Omental fat pad (tissue), 4 donors: ENCODE data around the gene PKD2L1. TPM values are rescaled to one million over a fixed set of nuclear protein-coding genes. Genes with fewer than 3 reads are reported as not detected.

Experiments
- ATAC-seq: fragments of 150-250 bp; one replicate; pipeline ENCODE4 v1.9.1; 2016; ENCODE audit warnings: mild to moderate bottlenecking, moderate library complexity; ENCODE audit not compliant: low FRiP score
- DNase-seq: peaks from one replicate; pipeline ENCODE4 v3.0.0-alpha.2; 2019; ENCODE audit warnings: low spot score
- small RNA-seq: library from RNA; depleted of rRNA; stranded (forward); fragments of <200 nt; gene quantifications from one replicate; pipeline ENCODE3, GENCODE V24; 2016
- total RNA-seq, 4 donors: library from RNA; depleted of rRNA; stranded (reverse); fragments of >200 nt; gene quantifications; one replicate each; pipeline ENCODE4 v1.1.0, GENCODE V29; 2016
- TF ChIP-seq, protein P1 (sequence below), 3 donors: fragments of 450-650 bp; IDR thresholded peaks; one replicate each; pipeline ENCODE4 v1.5.1; 2016 to 2017; ENCODE audit warnings: antibody characterized with exemption in 3 of 3, mild to moderate bottlenecking in 3 of 3, moderate library complexity in 2 of 3

The PKD2L1 gene
- total RNA-seq, 4 donors from 2014 or later, result 0.24 to 0.37 TPM; not detected in 2

DNA sequence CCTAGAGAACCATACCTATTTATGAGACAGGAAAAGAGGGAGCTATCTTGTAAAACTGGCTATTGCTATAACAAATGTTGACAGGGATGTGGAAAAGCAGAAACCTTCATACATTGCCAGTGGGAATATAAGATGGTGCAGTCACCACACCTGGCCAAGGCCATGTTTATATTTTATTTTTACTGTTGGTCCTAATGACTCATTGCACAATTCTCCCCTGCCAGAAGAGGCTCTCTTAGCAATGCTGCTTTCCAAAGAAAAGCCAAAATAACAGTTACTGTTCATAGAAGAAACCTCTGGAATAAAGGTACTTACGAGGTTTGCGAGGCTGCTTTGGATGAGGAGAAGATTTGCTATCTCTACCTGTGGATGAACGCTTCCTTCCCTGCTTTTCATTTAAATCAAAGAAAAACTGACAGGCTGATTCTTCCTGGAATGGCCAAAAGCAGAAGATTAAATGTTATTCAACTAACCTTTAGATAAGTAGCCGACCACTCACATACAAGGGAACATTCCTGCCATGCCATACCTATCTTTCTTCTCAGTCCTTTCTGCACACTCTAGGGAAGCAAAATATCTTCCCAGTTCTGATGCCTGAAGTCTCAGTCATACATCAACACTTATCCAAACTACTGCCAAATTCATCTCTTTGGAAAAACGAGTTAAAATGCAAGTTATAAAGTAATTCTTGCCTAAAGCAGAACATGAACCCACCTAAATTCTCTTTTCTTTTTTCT is 84.4 kb downstream of the PKD2L1 start:
- TF ChIP-seq, protein P1, sequence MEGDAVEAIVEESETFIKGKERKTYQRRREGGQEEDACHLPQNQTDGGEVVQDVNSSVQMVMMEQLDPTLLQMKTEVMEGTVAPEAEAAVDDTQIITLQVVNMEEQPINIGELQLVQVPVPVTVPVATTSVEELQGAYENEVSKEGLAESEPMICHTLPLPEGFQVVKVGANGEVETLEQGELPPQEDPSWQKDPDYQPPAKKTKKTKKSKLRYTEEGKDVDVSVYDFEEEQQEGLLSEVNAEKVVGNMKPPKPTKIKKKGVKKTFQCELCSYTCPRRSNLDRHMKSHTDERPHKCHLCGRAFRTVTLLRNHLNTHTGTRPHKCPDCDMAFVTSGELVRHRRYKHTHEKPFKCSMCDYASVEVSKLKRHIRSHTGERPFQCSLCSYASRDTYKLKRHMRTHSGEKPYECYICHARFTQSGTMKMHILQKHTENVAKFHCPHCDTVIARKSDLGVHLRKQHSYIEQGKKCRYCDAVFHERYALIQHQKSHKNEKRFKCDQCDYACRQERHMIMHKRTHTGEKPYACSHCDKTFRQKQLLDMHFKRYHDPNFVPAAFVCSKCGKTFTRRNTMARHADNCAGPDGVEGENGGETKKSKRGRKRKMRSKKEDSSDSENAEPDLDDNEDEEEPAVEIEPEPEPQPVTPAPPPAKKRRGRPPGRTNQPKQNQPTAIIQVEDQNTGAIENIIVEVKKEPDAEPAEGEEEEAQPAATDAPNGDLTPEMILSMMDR (IDR thresholded peaks at IDR 0.05), result no peak
- DNase-seq, result no peak
- peak; percentile 73 for ATAC-seq

DNA sequence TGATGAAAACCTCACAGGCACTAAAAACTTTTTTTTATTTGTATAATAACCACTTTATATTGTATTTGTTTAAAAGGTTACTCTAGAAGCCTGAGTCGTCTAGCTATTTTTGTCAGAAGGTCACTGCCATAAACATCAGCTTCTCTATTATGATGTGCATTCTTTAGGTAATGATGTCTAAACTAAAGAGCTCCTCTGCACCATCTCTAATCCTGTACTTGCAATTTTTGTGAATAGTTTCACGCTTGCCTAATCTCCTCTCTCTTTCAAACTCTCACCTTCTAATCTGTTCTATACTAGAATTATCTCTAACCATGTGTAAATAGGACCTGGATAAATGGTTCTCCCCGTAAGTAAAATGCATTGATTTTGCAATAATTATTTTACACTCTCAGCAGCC is 90.2 kb downstream of the PKD2L1 start:
- TF ChIP-seq, protein P1 (IDR thresholded peaks at IDR 0.05), result no peak
- DNase-seq, result no peak
- no peak for ATAC-seq

DNA sequence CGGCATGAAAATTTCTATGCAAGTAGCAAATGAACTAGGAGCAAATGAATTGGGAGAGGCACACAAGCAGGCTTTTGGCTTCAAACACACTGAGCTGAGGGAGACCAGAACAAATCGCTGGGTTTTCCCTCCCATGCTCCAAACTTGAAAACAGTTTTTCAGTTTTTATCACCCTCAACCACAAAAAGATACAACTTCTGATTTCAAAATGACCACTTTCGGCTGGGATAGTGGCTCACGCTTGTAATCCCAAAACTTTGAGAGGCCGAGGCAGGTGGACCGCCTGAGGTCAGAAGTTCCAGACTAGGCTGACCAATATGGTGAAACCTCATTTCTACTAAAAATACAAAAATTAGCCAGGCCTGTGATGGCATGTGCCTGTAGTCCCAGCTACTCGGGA is 91.6 kb downstream of the PKD2L1 start:
- TF ChIP-seq, protein P1 (IDR thresholded peaks at IDR 0.05), result no peak
- ATAC-seq, result no peak
- no peak for DNase-seq

Small RNAs within 50 kb of the gene (small RNA-seq; reads per million reads assigned to genes)
- gene RNU6-422P, result not detected

Other genes starting within 250 kb of the PKD2L1 start
- gene CPN1, start 248.4 kb downstream of the PKD2L1 start, total RNA-seq, result not detected
- gene ERLIN1, start 144.2 kb downstream of the PKD2L1 start, total RNA-seq, result 10 to 100 TPM; 31.7 to 35.5 (median 33.1) TPM
- gene CHUK, start 100.6 kb downstream of the PKD2L1 start, total RNA-seq, result 10 to 100 TPM; 21.5 to 32.2 (median 25.3) TPM
- 10 to 100 TPM; 14.4 to 24.9 (median 16.6) TPM for gene CWF19L1, start 62.6 kb downstream of the PKD2L1 start, total RNA-seq
- 10 to 100 TPM; 27.0 to 32.5 (median 29.5) TPM for gene BLOC1S2, start 43.5 kb downstream of the PKD2L1 start, total RNA-seq
- gene SCD, start 17.0 kb upstream of the PKD2L1 start, total RNA-seq, result 1,000 to 10,000 TPM in 1 of 4 donors, 100 to 1,000 TPM in 3; 258 to 1,217 (median 417) TPM
- not detected for gene WNT8B, start 132.8 kb upstream of the PKD2L1 start, total RNA-seq
- gene SEC31B, start 189.6 kb upstream of the PKD2L1 start, total RNA-seq, result 1 to 10 TPM; 5.0 to 9.4 (median 8.3) TPM
- 100 to 1,000 TPM; 104 to 180 (median 125) TPM for gene NDUFB8, start 199.6 kb upstream of the PKD2L1 start, total RNA-seq
- 10 to 100 TPM in 3 of 4 donors, 1 to 10 TPM in 1; 9.1 to 15.8 (median 11.5) TPM for gene HIF1AN, start 205.7 kb upstream of the PKD2L1 start, total RNA-seq